Naive thymus-derived CD4-positive, alpha-beta T cell (primary cell): ENCODE data around the gene MALT1. TPM values are rescaled to one million over a fixed set of nuclear protein-coding genes. Genes with fewer than 3 reads are reported as not detected.

Experiments used
- ATAC-seq: fragments of 150-1000 bp; cut with Tn5 transposase; 2 replicates; pipeline ENCODE4 v1.10.0; 2021; ENCODE audit warnings: mild to moderate bottlenecking, moderate library complexity
- CTCF ChIA-PET: fragments of 350-600 bp; sonication (Branson Sonifier 250); formaldehyde crosslinking; loops from one replicate; lab custom pipeline; 2021; ENCODE audit warnings: antibody characterized with exemption; lab: Charles Lee
- POLR2A ChIA-PET: fragments of 350-600 bp; sonication (Branson Sonifier 250); formaldehyde crosslinking; loops from one replicate; lab custom pipeline; 2021; ENCODE audit warnings: antibody characterized with exemption, inconsistent platforms; lab: Charles Lee
- DNase-seq, 9 donors: peaks; one replicate each; pipeline versions ENCODE4 v3.0.0 to v3.0.0-alpha.2; 2020 to 2022; ENCODE audit warnings: mixed read lengths in 1 of 9
- H3K27ac ChIP-seq: one replicate; pipeline ENCODE4 v1.7.0; 2013; ENCODE audit warnings: mild to moderate bottlenecking, low read depth, low read length, moderate library complexity
- H3K27me3 ChIP-seq, 2 donors: one replicate each; pipeline ENCODE4 v1.7.0; 2013; ENCODE audit warnings: low read length in 2 of 2, mild to moderate bottlenecking in 2 of 2, moderate library complexity in 2 of 2; ENCODE audit not compliant: control insufficient read depth in 2 of 2, insufficient read depth in 2 of 2
- H3K36me3 ChIP-seq, 3 experiments: 1 replicate in 2 of 3; 2 replicates in 1 of 3; pipeline ENCODE4 v1.7.0; 2013; ENCODE audit warnings: low read length in 3 of 3, mild to moderate bottlenecking in 3 of 3, moderate library complexity in 1 of 3; ENCODE audit not compliant: insufficient read depth in 3 of 3, control insufficient read depth in 2 of 3
- H3K4me1 ChIP-seq, 2 donors: one replicate each; pipeline ENCODE4 v1.7.0; 2013; ENCODE audit warnings: low read length in 2 of 2, mild to moderate bottlenecking in 2 of 2, moderate library complexity in 1 of 2; ENCODE audit not compliant: control insufficient read depth in 2 of 2, insufficient read depth in 2 of 2
- H3K4me3 ChIP-seq: 2 replicates; pipeline ENCODE4 v1.7.0; 2013; ENCODE audit warnings: mild to moderate bottlenecking, low read length
- H3K9me3 ChIP-seq, 3 experiments: 1 replicate in 2 of 3; 2 replicates in 1 of 3; pipeline ENCODE4 v1.7.0; 2013; ENCODE audit warnings: low read length in 3 of 3; ENCODE audit not compliant: control insufficient read depth in 2 of 3
- H3K27ac Mint-ChIP-seq, 9 donors: one replicate each; pipeline ENCODE4 v1.8.0; 2020 to 2022; ENCODE audit warnings: mixed read lengths in 9 of 9, mild to moderate bottlenecking in 8 of 9, moderate library complexity in 5 of 9, inconsistent platforms in 2 of 9
- H3K27me3 Mint-ChIP-seq, 5 donors: one replicate each; pipeline ENCODE4 v1.8.0; 2021 to 2022; ENCODE audit warnings: mixed read lengths in 5 of 5, mild to moderate bottlenecking in 1 of 5
- H3K36me3 Mint-ChIP-seq, 5 donors: one replicate each; pipeline ENCODE4 v1.8.0; 2020 to 2022; ENCODE audit warnings: mixed read lengths in 5 of 5, mild to moderate bottlenecking in 3 of 5, inconsistent platforms in 1 of 5
- H3K4me1 Mint-ChIP-seq, 7 donors: one replicate each; pipeline ENCODE4 v1.8.0; 2020 to 2022; ENCODE audit warnings: mixed read lengths in 7 of 7, mild to moderate bottlenecking in 3 of 7, inconsistent platforms in 1 of 7
- H3K4me3 Mint-ChIP-seq, 10 donors: one replicate each; pipeline ENCODE4 v1.8.0; 2020 to 2022; ENCODE audit warnings: mild to moderate bottlenecking in 10 of 10, mixed read lengths in 10 of 10, moderate library complexity in 6 of 10, inconsistent platforms in 2 of 10
- H3K9me3 Mint-ChIP-seq, 11 donors: one replicate each; pipeline ENCODE4 v1.8.0; 2020 to 2022; ENCODE audit warnings: mixed read lengths in 11 of 11, mild to moderate bottlenecking in 4 of 11, inconsistent platforms in 1 of 11, moderate library complexity in 1 of 11
- intact Hi-C, 2 donors: fragments of 100-400 bp; cut with micrococcal nuclease; formaldehyde crosslinking; loops; one replicate each; pipeline ENCODE4 v1.15.1; 2023
- polyA plus RNA-seq, 2 donors: library from polyadenylated mRNA; unstranded; fragments of 300-500 nt; fragmentation: Illumina TruSeq; gene quantifications; one replicate each; pipeline ENCODE4 v1.2.3, GENCODE V29; 2021
- total RNA-seq, 6 experiments: library from RNA in 5 of 6; stranded (reverse) in 5 of 6; gene quantifications; 1 replicate in 5 of 6; 2 replicates in 1 of 6; pipeline ENCODE4 v1.2.3 and lab custom pipeline; 2021 to 2026

The MALT1 gene
- total and polyA plus RNA-seq, 7 experiments from 2014 or later = 43.8 to 101 (median 67.9) TPM

DNA sequence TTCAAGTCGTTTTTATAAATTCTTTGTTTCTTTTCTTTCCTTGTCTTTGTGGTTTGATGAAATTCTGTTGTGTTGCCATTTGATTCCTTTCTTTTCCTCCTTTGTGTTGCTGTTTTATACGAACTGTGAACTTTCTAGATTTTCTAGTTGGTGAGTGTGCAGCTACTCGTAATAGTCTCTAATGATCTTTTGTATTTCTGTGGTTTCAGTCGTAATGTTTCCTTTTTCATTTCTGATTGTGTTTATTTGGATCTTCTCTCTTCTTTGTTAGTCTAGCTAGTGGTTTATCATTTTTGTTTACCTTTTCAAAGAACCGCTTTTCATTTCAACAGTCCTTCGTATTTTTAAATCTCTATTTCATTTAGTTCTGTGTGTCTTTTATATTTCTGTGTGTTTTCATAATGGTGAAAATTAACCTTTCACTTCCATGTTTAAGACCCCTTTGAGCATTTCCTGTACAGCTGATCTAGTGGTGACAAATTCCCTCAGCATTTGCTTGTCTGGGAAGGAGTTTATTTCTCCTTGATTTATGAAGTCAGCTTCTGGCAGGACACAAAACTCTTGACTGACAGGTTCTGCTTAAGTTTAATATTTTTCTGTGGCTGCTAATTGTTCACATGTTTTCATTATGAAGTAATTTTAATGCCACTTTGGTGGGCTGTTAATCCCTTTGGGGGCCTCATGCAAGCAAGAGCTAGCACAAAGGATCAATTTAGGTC is 16.2 kb upstream of the MALT1 start:
- ATAC-seq = no peak
- no peak for DNase-seq
- Histone ChIP-seq H3K4me1 (peaks cover 44 to 46% of the 10 kb centered on the region in 2 donors), H3K36me3 (no peaks in the 10 kb centered on the region), H3K4me3 (no peak overlapping the region), H3K27ac (no peak overlapping the region), H3K9me3 (peaks cover 0 to 12% (median 3%) of the 10 kb centered on the region in 3 experiments), H3K27me3 (no peaks in the 10 kb centered on the region)
- Mint-ChIP-seq H3K27ac (peak overlapping the region in 3 of 9 donors; percentile 10 to 69 (median 30)), H3K27me3 (peaks cover 0 to 3% (median 0%) of the 10 kb centered on the region in 5 donors), H3K4me1 (peaks cover 39 to 92% (median 80%) of the 10 kb centered on the region in 7 donors), H3K36me3 (peaks cover 0 to 47% (median 14%) of the 10 kb centered on the region in 5 donors), H3K4me3 (peak overlapping the region in 3 of 10 donors; percentile 17 to 69 (median 38)), H3K9me3 (peaks cover 0 to 35% (median 12%) of the 10 kb centered on the region in 11 donors)
- CTCF ChIA-PET = interaction anchor here (0.7 kb wide), 1 partner anchor 22 kb away, joined by 3 read pairs; no protein-coding TSS in a partner anchor
- POLR2A ChIA-PET = interaction anchor here (1.8 kb wide), 2 partner anchors 14 to 17 kb away, joined by 4 to 8 read pairs; partner anchors contain the start of gene MALT1
- intact Hi-C loops = no loop called here

DNA sequence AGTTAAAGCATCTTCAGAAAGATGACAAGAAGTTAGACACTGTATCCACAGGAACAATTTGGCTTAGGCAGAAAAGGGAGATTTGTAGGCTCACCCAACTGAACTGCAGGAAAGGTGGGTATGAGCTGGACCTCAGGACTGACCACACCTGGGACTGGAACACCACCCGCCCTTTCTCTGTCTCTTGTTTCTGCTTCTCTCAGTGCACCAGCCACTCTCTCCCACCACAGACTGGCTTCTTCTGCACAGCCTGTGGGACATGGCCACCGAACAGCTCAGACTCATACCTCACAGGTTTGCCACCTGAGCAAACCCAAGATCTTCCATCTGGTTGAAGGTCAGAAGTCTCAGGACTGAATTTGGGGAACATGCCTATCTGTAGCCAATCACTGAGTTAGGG is 14.2 kb upstream of the MALT1 start:
- Histone ChIP-seq H3K4me3 (no peak overlapping the region), H3K27me3 (no peaks in the 10 kb centered on the region), H3K27ac (no peak overlapping the region), H3K4me1 (peaks cover 33 to 43% of the 10 kb centered on the region in 2 donors), H3K9me3 (peaks cover 0 to 12% (median 3%) of the 10 kb centered on the region in 3 experiments), H3K36me3 (no peaks in the 10 kb centered on the region)
- H3K4me3 Mint-ChIP-seq = peak overlapping the region in 7 of 10 donors; percentile 7 to 83 (median 31)
- peaks cover 46 to 89% (median 77%) of the 10 kb centered on the region in 7 donors for H3K4me1 Mint-ChIP-seq
- ATAC-seq = no peak
- ChIA-PET POLR2A (interaction anchor here (1.4 to 5.8 kb wide), 4 partner anchors 13 to 59 kb away, joined by 4 to 101 read pairs (median 10); partner anchors contain the start of genes ALPK2 and MALT1), CTCF (interaction anchor here (1.5 to 3.2 kb wide), 2 partner anchors 107 to 128 kb away, joined by 6 to 9 read pairs; no protein-coding TSS in a partner anchor)
- peaks cover 0 to 35% (median 12%) of the 10 kb centered on the region in 11 donors for H3K9me3 Mint-ChIP-seq
- DNase-seq = no peak
- intact Hi-C loops = no loop called here
- peaks cover 0 to 46% (median 20%) of the 10 kb centered on the region in 5 donors for H3K36me3 Mint-ChIP-seq
- H3K27me3 Mint-ChIP-seq = peaks cover 0 to 3% (median 0%) of the 10 kb centered on the region in 5 donors
- peak overlapping the region in 4 of 9 donors; percentile 37 to 95 (median 60) for H3K27ac Mint-ChIP-seq

DNA sequence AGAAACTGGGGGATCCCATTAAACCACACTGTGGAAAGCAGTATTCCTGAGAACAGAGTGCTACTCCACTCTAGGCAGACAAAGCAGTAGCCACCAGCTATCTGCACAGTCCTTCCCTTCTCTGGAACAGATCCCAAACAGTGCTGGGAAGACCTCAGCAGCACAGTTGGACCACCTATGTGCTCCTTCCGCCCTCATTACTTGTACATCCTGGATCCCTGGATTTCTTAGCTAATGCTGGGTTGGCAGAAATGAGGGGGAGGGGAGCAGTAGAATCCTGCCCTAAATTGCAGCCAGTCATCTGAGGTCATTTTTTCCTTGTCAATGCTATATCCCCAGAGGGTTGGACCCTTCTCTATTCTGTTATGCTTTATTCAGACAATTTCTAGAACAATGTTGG is 13.8 kb upstream of the MALT1 start:
- H3K4me1 ChIP-seq = peaks cover 33 to 43% of the 10 kb centered on the region in 2 donors
- peak overlapping the region; percentile 67 for H3K27ac ChIP-seq
- peak overlapping the region; percentile 38 to 95 (median 75) for H3K27ac Mint-ChIP-seq
- peaks cover 0 to 47% (median 20%) of the 10 kb centered on the region in 5 donors for H3K36me3 Mint-ChIP-seq
- peaks cover 0 to 12% (median 3%) of the 10 kb centered on the region in 3 experiments for H3K9me3 ChIP-seq
- H3K27me3 Mint-ChIP-seq = peaks cover 0 to 3% (median 0%) of the 10 kb centered on the region in 5 donors
- no peaks in the 10 kb centered on the region for H3K36me3 ChIP-seq
- H3K9me3 Mint-ChIP-seq = peaks cover 0 to 35% (median 12%) of the 10 kb centered on the region in 11 donors
- ATAC-seq = no peak
- intact Hi-C loops = no loop called here
- ChIA-PET CTCF (interaction anchor here (0.5 to 3.2 kb wide), 5 partner anchors 13 to 128 kb away, joined by 3 to 13 read pairs (median 6); partner anchors contain the start of gene MALT1), POLR2A (interaction anchor here (1.1 to 5.8 kb wide), 10 partner anchors 13 to 107 kb away, joined by 3 to 101 read pairs (median 6); partner anchors contain the start of genes ALPK2 and MALT1)
- peak overlapping the region; percentile 51 for H3K4me3 ChIP-seq
- H3K27me3 ChIP-seq = no peaks in the 10 kb centered on the region
- no peak for DNase-seq
- peak overlapping the region; percentile 71 to 87 (median 78) for H3K4me3 Mint-ChIP-seq
- peaks cover 48 to 90% (median 79%) of the 10 kb centered on the region in 7 donors for H3K4me1 Mint-ChIP-seq

- intact Hi-C loops = no loop called here
- Mint-ChIP-seq H3K4me1 (peaks cover 39 to 74% (median 68%) of the 10 kb centered on the region in 7 donors), H3K27me3 (peaks cover 0 to 3% (median 0%) of the 10 kb centered on the region in 5 donors), H3K36me3 (peaks cover 0 to 31% (median 17%) of the 10 kb centered on the region in 5 donors), H3K27ac (peak overlapping the region in 7 of 9 donors; percentile 48 to 85 (median 75)), H3K4me3 (peak overlapping the region; percentile 18 to 85 (median 77)), H3K9me3 (peaks cover 0 to 17% (median 7%) of the 10 kb centered on the region in 11 donors)
- ChIA-PET POLR2A (interaction anchor here (1.1 to 5.8 kb wide), 4 partner anchors 11 to 31 kb away, joined by 3 to 101 read pairs (median 10); partner anchors contain the start of genes ALPK2 and MALT1), CTCF (interaction anchor here (1.2 to 3.2 kb wide), 3 partner anchors 11 to 105 kb away, joined by 3 to 13 read pairs (median 9); partner anchors contain the start of gene MALT1)
- Histone ChIP-seq H3K4me3 (peak overlapping the region; percentile 11), H3K36me3 (no peaks in the 10 kb centered on the region), H3K9me3 (peaks cover 0 to 11% (median 3%) of the 10 kb centered on the region in 3 experiments), H3K27me3 (no peaks in the 10 kb centered on the region), H3K4me1 (peaks cover 33% of the 10 kb centered on the region in 2 donors), H3K27ac (no peak overlapping the region)
- no peak for DNase-seq
- no peak for ATAC-seq
These were observed 11.6 kb upstream of the MALT1 start for GRCh38 chr18:58659691-58660090.

GRCh38 chr18:58660915-58661314 is 10.3 kb upstream of the MALT1 start:
- Histone ChIP-seq H3K4me1 (peaks cover 33% of the 10 kb centered on the region in 2 donors), H3K27me3 (no peaks in the 10 kb centered on the region), H3K4me3 (no peak overlapping the region), H3K36me3 (no peaks in the 10 kb centered on the region), H3K27ac (no peak overlapping the region), H3K9me3 (no peaks in the 10 kb centered on the region)
- Mint-ChIP-seq H3K36me3 (peaks cover 0 to 21% (median 9%) of the 10 kb centered on the region in 5 donors), H3K27me3 (no peaks in the 10 kb centered on the region), H3K4me1 (peaks cover 39 to 69% (median 65%) of the 10 kb centered on the region in 7 donors), H3K27ac (no peak overlapping the region), H3K4me3 (peak overlapping the region in 3 of 10 donors; percentile 71 to 83 (median 73)), H3K9me3 (peaks cover 0 to 7% (median 0%) of the 10 kb centered on the region in 11 donors)
- ATAC-seq = no peak
- no peak for DNase-seq
- POLR2A ChIA-PET = interaction anchor here (0.5 to 5.8 kb wide), 3 partner anchors 9 to 79 kb away, joined by 3 to 101 read pairs (median 3); partner anchors contain the start of gene MALT1
- intact Hi-C loops = no loop called here
- CTCF ChIA-PET = interaction anchor here (0.6 to 1.2 kb wide), 2 partner anchors 57 to 116 kb away, joined by 3 read pairs; no protein-coding TSS in a partner anchor

DNA sequence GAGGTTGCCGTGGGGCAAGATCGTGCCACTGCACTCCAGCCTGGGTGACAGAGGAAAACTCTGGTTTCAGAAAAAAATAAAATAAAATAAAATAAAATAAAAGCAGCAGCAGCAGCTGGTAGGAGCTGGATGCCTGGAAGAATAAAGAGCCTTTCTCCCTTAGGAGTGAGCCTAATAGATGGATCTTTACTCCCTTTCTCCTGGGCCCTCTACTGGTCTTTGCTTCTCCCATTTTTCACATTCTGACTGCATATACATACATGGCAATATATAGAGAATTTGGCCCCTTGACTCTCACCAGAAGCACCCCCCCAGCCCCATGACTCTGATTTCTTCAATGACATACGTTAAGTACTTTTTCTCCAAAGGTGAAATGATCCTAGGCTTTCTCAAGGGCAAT is 9.8 kb upstream of the MALT1 start:
- H3K36me3 ChIP-seq = no peaks in the 10 kb centered on the region
- H3K27ac ChIP-seq = no peak overlapping the region
- ATAC-seq (no peak), DNase-seq (no peak)
- intact Hi-C loops = no loop called here
- POLR2A ChIA-PET = interaction anchor here (5.8 kb wide), 1 partner anchor 9 kb away, joined by 101 read pairs; the partner anchor contains the start of gene MALT1
- Mint-ChIP-seq H3K27me3 (no peaks in the 10 kb centered on the region), H3K36me3 (peaks cover 0 to 21% (median 9%) of the 10 kb centered on the region in 5 donors), H3K4me1 (peaks cover 38 to 68% (median 62%) of the 10 kb centered on the region in 7 donors), H3K9me3 (peaks cover 0 to 4% (median 0%) of the 10 kb centered on the region in 11 donors), H3K4me3 (no peak overlapping the region), H3K27ac (peak overlapping the region in 1 of 9 donors; percentile 22)
- CTCF ChIA-PET = interaction anchor here (0.6 to 1.2 kb wide), 2 partner anchors 58 to 117 kb away, joined by 3 read pairs; no protein-coding TSS in a partner anchor
- H3K27me3 ChIP-seq = no peaks in the 10 kb centered on the region
- no peak overlapping the region for H3K4me3 ChIP-seq
- H3K4me1 ChIP-seq = peaks cover 31 to 33% of the 10 kb centered on the region in 2 donors
- H3K9me3 ChIP-seq = no peaks in the 10 kb centered on the region
